GM21529 (cell line): ENCODE data around the gene CNNM3.

Source experiments
- ATAC-seq: cut with Tn5 transposase; IDR thresholded peaks from one replicate; pipeline ENCODE4 v1.9.1; 2021; ENCODE audit not compliant: unreplicated experiment

CNNM3 gene

GRCh38 chr2:96816836-96817702 lies 1.0 kb downstream of the CNNM3 start:
- peak; percentile 36 for ATAC-seq

- ATAC-seq: no peak
Measured at GRCh38 chr2:96817882-96818281, 1.8 kb downstream of the CNNM3 start.

GRCh38 chr2:96819128-96819875 lies 3.2 kb downstream of the CNNM3 start:
- no peak for ATAC-seq

- no peak for ATAC-seq
Measured at GRCh38 chr2:96819876-96820511, 3.9 kb downstream of the CNNM3 start.

- ATAC-seq: no peak
Measured at GRCh38 chr2:96821113-96821675, 5.1 kb downstream of the CNNM3 start.

- no peak for ATAC-seq
Measured at GRCh38 chr2:96822786-96823185, 6.7 kb downstream of the CNNM3 start.

GRCh38 chr2:96823198-96823597 lies 7.1 kb downstream of the CNNM3 start:
- ATAC-seq: no peak

GRCh38 chr2:96824079-96824870 lies 8.2 kb downstream of the CNNM3 start:
- no peak for ATAC-seq

GRCh38 chr2:96825057-96825456 lies 9.0 kb downstream of the CNNM3 start:
- no peak for ATAC-seq

GRCh38 chr2:96826546-96827278 lies 10.6 kb downstream of the CNNM3 start:
- no peak for ATAC-seq

GRCh38 chr2:96828436-96828835 lies 12.4 kb downstream of the CNNM3 start:
- no peak for ATAC-seq

GRCh38 chr2:96828874-96829273 lies 12.8 kb downstream of the CNNM3 start:
- no peak for ATAC-seq

- no peak for ATAC-seq
Measured at GRCh38 chr2:96830044-96830562, 14.0 kb downstream of the CNNM3 start.

GRCh38 chr2:96831679-96832078 lies 15.6 kb downstream of the CNNM3 start:
- no peak for ATAC-seq

- no peak for ATAC-seq
Measured at GRCh38 chr2:96832408-96832753, 16.3 kb downstream of the CNNM3 start.

GRCh38 chr2:96832754-96833507 lies 16.9 kb downstream of the CNNM3 start:
- no peak for ATAC-seq

- ATAC-seq: no peak
Measured at GRCh38 chr2:96835830-96836229, 19.8 kb downstream of the CNNM3 start.

- no peak for ATAC-seq
Measured at GRCh38 chr2:96837575-96837974, 21.5 kb downstream of the CNNM3 start.
